ENCODE measurements around the gene TUBB2B. TPM values are rescaled to one million over a fixed set of nuclear protein-coding genes. Genes with fewer than 3 reads are reported as not detected.

The TUBB2B gene
- total and polyA plus RNA-seq, 9 of the 15 experiments (the other 6 are each of a cell fraction or from before 2014, with no cell fraction given): 0.11 to 9.7 (median 4.6) TPM

GRCh38 chr6:3247255-3248146, 20.0 kb upstream of the TUBB2B start (continued):
- TF ChIP-seq ZNF408 (CRISPR knock-in tag; IDR thresholded peaks at IDR 0.05; ENCODE audit: low read depth): no peak
- peak; percentile 44; the same call in 1 of the 2 replicates for TF ChIP-seq CXXC5 (CRISPR knock-in tag; IDR thresholded peaks at IDR 0.05)
- TF ChIP-seq ZNF395 (CRISPR knock-in tag; IDR thresholded peaks at IDR 0.05): no peak
- TF ChIP-seq E2F6 (IDR thresholded peaks at IDR 0.05; ENCODE audit: borderline replicate concordance in 1 of 2, extremely low read depth in 1 of 2, insufficient read depth in 1 of 2, insufficient read length in 1 of 2, low read depth in 1 of 2, low read length in 1 of 2, poor library complexity in 1 of 2, severe bottlenecking in 1 of 2): peak; percentile 21 to 38
- TF ChIP-seq ATF2 (CRISPR knock-in tag; IDR thresholded peaks at IDR 0.05): no peak
- no peak for TF ChIP-seq FOXJ3 (CRISPR knock-in tag; IDR thresholded peaks at IDR 0.05)
- TF ChIP-seq HIVEP1 (CRISPR knock-in tag; IDR thresholded peaks at IDR 0.05): no peak
- no peak for TF ChIP-seq ZNF398 (CRISPR knock-in tag; IDR thresholded peaks at IDR 0.05)
- TF ChIP-seq CBX2 (IDR thresholded peaks at IDR 0.05; ENCODE audit: insufficient read depth, low read length, poor library complexity, severe bottlenecking): no peak
- TF ChIP-seq, protein P1, sequence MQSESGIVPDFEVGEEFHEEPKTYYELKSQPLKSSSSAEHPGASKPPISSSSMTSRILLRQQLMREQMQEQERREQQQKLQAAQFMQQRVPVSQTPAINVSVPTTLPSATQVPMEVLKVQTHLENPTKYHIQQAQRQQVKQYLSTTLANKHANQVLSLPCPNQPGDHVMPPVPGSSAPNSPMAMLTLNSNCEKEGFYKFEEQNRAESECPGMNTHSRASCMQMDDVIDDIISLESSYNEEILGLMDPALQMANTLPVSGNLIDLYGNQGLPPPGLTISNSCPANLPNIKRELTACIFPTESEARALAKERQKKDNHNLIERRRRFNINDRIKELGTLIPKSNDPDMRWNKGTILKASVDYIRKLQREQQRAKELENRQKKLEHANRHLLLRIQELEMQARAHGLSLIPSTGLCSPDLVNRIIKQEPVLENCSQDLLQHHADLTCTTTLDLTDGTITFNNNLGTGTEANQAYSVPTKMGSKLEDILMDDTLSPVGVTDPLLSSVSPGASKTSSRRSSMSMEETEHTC (IDR thresholded peaks at IDR 0.05): peak; percentile 65; the same call in 1 of the 2 replicates
- TF ChIP-seq NFATC3 (IDR thresholded peaks at IDR 0.05): no peak
- TF ChIP-seq, protein P2, sequence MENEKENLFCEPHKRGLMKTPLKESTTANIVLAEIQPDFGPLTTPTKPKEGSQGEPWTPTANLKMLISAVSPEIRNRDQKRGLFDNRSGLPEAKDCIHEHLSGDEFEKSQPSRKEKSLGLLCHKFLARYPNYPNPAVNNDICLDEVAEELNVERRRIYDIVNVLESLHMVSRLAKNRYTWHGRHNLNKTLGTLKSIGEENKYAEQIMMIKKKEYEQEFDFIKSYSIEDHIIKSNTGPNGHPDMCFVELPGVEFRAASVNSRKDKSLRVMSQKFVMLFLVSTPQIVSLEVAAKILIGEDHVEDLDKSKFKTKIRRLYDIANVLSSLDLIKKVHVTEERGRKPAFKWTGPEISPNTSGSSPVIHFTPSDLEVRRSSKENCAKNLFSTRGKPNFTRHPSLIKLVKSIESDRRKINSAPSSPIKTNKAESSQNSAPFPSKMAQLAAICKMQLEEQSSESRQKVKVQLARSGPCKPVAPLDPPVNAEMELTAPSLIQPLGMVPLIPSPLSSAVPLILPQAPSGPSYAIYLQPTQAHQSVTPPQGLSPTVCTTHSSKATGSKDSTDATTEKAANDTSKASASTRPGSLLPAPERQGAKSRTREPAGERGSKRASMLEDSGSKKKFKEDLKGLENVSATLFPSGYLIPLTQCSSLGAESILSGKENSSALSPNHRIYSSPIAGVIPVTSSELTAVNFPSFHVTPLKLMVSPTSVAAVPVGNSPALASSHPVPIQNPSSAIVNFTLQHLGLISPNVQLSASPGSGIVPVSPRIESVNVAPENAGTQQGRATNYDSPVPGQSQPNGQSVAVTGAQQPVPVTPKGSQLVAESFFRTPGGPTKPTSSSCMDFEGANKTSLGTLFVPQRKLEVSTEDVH (IDR thresholded peaks at IDR 0.05; ENCODE audit: low read depth, partially characterized antibody): no peak
- TF ChIP-seq E2F5 (CRISPR knock-in tag; IDR thresholded peaks at IDR 0.05): no peak
